GM21360 (cell line): ENCODE measurements around the gene ANK2.
A peak's percentile ranks its signal among the peaks of the same experiment; 100 is the strongest.
"Not testable (repeated sequence)": the region's sequence is repeated elsewhere in the genome, so short reads cannot be mapped to it uniquely, and the experiment has no call there.

Experiments
- ATAC-seq: cut with Tn5 transposase; IDR thresholded peaks from one replicate; pipeline ENCODE4 v1.9.1; 2021; ENCODE audit warnings: mild to moderate bottlenecking, moderate library complexity; ENCODE audit not compliant: unreplicated experiment

The ANK2 gene

DNA sequence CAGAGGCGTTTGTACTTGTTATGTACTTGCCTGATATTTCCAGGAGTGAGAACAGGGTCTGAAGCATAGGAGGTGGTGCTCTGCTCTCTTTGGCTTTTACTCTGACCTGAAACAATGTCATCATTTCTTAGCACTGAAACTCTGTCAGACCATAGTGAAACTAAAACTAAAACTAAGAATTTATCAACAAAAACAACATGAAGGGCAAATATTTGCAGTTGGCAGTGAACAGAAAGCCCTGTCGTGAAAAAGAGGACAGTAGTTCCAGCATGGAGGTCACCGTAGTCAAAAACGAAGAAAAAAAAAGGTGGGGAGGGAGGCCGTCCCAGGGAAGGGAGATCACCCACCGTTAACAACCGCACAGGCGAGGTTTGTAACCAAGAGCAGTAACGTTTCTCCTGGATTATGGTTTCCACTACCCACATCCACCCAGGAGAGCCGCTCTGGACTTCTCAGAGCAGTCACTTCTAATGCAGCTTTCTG is 97.5 kb downstream of the ANK2 start:
- ATAC-seq, result peak; percentile 93

DNA sequence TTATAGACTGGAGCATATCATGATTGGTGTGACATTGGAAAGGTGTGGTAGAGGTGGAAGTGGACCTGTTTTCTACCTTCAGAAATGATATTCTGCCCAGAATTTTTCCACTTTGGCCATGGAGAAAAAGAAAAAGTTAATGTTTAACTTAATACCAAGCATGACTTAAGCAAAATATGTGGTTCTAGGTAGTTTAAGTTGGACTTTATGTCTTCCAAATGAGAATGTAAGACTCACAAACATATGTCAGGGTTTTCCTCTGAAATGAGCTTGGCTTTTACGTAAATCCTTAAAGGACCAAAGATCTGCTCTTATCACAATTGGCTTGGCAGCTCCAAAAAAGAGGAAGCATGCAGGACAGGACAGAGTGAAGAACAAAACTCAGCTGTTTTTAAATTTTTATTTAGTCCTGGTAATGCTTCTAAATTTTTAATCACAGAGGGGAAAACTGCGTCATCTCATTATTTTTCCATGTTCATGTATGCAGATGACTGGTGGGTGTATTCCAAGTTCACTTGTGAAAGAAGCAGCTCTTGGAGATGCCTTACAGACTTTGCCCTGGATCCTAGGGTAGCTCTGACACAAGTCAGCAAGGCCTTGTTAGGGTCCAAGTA is 98.2 kb downstream of the ANK2 start:
- ATAC-seq, result no peak

DNA sequence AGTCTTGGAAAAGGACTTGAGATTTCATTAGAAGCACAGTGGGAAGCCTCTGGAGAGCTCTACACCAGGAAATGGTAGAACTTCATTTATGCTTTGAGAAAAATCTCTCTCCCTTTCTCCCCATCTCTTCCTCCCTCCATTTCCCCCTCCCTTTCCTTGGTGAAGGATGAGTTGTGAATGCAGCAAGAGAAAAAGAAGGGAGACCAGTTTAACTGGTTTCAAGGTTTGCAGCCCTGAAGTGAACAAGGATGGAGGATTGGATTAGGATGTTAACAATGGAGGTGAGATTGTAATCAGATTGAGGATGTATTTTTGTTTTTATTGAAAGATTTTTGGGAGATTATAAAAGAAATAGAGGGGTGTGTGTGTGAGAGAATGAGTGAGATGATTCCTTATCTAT is 99.5 kb downstream of the ANK2 start:
- no peak for ATAC-seq

DNA sequence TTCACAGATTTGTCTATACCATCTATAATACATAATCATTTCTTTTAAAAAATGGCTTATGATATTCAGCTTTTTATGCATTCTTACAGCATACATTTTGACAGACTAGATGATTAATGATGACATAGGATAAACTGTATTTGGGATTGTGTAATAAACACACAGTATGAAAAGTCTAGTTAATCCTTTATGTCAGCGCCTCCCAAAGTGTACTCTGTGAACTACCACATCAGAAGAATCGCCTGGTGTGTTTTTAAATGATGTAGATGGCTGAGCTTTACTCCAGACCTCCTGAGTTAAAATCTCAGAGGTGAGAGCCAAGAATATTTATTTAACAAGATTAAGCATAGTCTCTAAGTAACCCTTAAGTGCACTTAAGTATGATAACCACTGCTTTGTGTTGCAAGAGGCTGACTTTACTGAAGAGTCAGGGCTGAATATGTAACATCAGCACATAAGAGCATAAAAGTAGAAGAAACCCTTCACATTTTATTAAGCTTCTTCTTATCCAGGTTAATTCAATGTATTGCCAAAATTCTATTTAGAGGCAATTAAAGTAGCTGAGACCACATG is 104.2 kb downstream of the ANK2 start:
- no peak for ATAC-seq

DNA sequence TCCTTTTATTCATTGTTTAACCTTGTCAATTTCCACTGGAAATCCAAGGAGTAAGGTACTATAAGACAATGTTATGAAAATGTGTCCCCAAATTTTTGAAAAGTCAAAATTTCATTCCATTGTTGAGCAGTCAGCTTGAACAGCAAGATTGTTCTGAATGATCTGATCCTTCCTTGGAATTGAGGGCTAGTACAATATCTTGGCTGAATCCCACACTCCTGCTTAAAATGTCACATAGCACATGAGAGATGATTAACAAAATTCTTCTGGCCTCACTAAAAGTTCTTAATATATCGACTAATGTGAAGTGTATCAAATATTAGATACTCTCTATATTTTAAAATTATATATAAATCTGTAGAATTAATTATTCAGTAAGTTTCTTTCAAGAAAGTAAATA is 104.8 kb downstream of the ANK2 start:
- no peak for ATAC-seq

DNA sequence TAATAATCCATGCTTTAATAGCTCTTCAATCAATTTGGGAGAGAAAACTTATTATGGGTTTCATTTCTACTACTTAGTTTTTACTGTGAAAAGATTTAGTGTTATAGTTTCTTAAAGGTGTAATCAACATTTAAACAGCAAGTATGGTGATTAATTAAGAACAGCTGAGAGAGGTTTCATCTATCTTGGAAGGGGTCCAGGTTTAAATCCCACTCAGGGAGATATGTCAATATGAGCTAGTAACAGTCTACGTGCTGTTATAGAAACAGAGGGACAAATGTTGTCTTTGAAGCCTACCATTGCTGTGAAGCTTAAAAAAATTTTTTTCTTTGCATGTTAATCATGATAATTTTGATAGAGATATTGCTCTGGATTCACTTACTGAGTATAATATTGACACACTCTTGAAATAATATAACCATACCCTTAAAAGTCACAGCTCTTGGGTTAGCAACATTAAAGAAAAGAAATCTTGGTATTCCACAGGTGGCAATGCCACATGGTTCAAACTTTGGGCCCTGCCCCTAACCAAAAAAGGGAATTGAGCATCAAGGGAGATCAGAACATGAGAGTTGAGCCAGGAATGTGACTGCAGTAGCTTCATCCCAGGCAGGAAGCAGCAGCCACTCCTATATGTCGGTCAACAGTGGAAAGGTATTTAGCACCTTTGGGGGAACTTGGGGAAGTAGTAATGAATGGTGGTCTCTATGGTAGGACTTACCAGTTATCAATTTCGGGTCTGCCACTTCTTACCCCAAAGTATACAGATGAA is 107.8 kb downstream of the ANK2 start:
- no peak for ATAC-seq

DNA sequence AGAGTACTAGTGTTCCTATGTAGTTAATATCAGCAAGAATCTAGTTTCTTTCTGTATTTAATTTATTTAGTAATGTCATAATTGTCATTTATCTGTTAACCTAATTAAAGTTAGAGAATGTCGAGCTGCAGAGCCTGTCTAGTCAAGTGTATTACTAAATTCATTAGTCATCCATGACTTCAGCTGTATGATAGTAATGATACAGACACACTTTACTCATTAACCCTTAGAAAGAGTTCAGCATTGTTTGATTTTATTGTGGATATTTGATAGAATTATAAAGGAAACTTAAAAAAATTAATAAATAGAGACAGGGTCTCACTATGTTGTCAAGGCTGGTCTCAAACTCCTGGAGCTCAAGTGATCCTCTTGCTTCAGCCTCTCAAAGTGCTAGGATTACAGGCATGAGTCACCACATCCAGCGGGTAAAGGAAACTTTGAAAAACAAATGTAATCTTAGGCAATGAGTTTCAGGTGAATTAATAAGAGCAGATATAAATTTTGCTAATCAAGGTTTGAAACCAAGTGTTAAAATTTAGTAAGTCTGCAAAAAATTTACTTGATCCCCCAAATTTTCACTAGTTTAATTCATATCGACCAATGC is 110.6 kb downstream of the ANK2 start:
- ATAC-seq, result no peak

DNA sequence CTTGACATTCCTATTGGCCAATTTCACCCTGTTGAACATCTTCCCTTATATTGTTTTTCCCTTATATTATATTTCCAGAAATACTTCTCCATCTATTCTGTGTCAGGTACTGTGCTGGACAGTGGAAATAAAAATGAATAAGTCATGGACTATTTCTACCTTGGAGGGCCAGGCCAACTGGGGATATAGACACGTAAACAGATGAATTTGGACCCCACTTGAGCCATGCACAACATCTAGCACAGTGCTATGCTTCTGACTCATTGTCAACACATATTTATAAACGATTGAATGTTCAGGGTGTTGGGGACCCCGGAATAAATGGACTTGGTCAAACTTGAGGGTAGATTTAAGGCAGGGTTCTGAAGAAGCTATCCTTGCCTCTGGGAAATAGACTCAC is 111.1 kb downstream of the ANK2 start:
- ATAC-seq, result no peak

DNA sequence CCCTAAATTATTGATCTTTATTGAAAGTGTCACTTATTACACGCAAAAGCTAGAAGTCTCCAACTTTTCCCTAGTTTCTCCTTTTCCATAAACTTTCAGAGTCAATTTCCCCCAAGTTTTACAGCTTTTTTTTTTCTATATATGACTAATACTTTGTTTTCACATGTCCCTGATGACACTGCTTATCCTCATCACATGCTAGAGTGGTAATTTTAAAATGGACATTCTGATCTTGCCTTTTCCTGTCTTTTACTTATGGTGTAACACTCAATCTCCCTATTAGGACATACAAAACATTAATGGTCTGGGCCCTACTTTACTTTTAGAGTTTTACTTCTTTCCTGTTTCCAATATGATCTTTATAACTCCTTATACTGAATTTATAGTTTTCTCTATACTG is 112.6 kb downstream of the ANK2 start:
- no peak for ATAC-seq

DNA sequence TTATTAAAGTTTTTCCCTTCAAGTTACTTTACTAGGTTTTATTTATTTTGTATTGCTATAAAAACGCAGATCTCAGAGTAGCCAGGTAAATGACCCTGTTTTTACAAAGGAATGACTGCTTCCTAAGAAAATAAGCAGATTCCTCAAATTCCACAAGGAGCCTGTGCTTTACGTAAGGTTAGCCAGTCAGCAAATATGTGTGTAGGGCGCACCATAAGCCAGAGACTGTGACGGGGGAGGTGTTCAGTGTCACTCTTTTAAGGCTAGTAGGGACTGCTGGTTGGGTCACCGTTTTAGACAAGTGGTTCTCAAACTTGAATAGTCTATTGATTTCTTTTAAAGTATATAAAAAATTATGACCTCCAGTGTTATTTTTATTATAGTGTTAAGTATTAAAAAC is 119.9 kb downstream of the ANK2 start:
- no peak for ATAC-seq

DNA sequence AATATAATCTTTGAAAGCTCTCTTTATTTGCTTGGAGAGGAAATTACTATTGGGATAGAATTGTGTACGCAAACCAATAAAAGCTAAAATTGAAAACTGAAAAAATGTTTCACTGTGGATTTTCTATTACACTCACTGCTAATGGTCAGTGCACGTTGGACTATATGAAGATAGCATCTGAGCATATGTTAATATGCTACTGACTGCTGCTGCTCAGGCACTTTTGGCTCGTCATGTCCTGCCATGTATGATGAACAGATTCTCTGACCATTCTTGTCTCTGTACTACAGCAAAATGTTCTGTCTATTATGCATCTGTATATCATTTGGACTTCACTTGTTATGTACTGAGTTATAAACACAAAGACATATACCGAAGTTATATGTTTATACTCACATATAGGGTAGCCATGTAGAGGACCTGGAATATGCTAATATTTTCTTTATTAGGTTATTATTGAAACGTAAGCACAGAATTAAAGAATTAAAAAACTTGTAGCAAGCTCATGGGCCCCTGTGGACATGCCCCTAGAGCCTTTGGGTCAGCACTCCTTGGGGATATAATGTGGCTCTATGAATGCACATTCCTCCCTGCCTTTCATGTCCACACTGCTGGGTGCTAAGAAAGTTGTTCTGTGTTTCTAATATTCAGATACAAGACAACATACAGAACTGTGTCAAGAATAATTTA is 120.8 kb downstream of the ANK2 start:
- ATAC-seq, result no peak

DNA sequence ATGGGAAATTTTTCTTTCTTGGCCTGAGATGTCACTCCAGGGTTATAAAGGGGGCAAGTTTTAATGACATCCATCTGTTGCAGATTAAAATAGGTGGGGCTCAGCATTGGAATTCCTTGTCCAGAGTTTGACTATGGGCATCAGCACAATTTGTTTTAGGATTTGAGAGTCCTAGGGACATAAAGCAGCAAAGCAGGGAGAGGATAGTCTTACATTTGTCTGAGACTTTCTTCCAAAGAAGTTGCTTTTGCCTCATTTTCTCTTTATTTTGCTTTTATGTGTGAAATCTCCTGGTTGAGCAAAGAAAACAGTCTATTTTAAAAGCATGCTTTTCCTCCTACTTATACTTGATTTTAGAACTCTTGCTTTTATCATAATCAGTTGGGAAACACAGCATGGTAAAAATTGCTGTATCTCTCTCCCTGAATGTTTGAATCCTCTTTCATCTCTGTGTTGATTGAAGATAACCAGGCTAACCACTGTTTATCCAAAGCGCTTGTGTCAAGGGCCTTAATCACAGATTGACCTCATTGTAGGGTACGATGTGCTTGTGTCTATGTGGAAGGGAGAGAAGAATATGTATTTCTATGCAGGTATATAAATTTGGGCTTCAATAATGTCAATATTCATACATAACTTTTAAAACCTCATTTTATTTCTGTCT is 121.5 kb downstream of the ANK2 start:
- no peak for ATAC-seq

DNA sequence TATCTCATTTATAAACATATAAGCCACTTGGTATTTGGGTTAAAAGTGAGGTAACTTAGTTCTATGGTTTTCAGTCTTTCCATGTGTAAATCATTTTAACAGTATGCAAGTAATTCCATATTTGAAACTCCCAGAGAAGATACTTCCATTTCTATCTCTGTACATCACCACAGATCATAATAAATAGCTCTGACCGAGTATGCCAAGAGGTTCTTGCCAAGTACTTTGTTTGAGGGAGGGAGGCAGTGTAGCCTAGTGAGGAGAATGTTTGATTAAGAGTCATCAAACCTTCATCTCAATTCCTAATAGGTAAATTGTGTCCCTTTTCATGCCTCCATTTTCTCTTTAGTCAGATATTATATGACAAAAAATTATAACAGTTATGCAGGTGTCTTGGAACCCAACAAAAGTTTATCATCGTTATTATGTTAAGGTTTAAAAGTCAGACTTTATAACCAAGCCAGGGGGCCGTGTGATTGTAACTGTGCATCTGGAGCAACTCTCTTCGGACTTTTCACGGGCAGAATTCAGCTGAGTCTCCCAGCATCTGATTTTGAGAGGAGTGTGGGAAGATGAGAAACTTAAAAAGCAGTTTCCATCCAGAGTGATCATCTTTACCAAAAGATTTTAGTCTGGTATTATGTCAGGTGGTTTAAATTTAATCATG is 123.8 kb downstream of the ANK2 start:
- ATAC-seq, result no peak

DNA sequence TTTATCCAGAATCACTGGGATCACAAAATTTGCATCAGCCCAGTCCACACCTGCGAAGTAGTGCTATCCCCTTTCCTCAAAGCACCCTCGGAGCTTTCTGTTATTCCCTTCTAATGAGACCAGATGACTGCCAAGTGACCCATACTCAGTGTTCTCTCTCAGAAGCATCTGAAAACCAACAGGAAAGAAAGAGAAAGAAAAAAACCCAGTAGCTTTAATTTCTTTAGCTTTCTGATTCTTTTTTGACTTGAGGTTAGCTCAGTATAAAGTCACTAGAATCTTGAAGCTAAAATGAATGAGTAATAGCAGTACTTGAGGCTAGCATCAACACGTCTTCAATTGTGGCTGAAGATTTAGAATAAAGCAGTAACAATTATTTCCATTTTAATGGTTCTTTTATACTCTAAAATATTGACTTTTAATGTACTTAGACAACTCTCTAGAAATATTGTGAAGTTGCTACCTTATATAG is 124.4 kb downstream of the ANK2 start:
- ATAC-seq, result no peak

DNA sequence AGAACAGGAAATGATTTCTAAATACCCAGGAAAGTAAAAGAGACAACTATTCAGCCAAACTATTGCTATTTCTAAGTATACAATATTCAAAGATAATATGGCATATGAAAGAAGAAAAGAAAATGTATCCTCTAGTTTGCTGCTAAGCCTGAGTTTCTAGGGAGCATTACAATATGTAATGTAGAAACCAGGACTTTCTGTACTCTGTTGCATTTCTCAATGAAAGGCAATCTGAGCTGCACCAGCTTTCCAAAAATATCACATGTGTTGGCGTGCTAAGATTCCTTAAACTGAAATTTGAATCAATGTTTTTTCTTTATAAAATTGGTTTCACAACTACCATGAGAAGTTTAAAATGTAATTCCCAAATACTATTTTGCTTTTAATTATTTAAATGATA is 129.6 kb downstream of the ANK2 start:
- no peak for ATAC-seq

DNA sequence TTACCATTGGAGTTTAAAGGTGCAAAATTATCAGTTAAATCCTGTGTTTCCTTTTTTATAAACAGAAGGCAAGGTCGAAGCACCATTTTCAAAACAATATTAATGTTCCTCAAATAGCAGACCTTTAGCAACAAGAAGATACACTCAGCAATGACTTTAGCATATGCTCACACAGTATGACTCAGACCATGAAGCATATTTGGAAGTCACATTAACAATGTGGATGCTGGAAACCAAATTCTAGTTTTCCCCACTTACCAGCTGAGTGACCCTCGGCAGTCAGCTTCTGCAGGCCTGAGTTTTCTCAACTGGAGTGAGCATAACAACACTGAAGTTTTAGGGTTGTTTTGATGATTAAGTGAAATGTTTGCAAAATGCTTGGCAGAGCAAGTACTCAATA is 130.5 kb downstream of the ANK2 start:
- no peak for ATAC-seq

DNA sequence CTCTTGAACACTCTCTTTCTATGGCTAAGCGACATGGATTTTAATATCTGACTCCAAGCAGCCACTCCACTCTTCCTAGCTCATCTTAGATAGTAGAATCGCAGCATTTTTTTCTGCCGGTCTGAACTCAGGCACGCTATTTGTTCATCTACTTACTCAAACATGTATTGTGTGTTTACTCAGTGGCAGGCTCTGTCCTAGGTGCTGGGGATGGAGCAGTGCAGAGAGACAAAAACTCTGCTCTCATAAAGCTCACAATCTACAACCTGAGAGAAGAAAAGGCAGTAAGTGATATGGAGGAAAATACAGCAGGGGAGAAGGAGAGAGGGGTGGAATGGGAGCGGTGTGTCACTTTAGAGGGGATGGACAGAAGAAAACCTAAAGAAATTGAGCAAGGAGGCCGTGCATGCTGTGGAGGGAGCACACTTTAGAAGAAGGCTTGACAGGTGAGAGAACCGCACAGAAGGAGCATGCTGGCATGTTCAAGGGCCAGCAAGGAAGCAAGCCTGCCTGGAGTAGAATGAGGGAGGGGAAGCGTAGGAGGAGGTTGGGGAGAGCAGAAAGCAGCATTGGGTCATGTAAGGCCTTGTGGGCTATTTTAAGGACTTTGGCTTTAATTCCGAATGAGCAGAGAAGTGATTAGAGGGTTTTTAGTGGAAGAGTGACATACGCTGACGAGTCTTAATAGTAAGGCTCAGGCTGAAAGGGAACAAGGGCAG is 132.0 kb downstream of the ANK2 start:
- ATAC-seq, result no peak

DNA sequence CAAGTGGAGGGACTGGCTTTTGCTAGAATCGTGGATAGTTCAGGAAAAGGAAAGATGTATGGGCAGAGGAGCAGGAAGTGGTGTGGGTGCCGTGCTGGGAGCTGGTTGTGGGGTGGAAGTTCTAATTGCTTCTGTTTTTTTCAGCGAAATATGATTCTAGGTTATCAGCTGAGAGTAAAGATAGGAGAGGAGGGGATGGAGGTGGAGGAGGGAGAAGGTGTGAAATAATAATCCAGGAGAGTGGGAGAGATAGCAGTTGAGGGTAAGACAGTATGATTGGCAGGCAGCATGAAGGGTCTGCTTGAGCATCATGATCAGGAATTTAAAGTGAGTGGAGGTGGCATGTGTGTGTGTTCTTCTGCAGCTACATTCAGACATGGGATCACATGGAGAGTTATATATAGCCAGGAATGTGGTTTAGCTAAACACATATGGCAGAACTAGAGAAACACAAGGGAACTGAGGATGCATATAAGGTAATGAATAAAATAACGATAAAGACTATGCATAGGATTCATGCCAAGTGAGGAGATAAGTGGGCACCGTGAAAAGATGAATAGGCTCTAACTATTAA is 133.7 kb downstream of the ANK2 start:
- no peak for ATAC-seq

DNA sequence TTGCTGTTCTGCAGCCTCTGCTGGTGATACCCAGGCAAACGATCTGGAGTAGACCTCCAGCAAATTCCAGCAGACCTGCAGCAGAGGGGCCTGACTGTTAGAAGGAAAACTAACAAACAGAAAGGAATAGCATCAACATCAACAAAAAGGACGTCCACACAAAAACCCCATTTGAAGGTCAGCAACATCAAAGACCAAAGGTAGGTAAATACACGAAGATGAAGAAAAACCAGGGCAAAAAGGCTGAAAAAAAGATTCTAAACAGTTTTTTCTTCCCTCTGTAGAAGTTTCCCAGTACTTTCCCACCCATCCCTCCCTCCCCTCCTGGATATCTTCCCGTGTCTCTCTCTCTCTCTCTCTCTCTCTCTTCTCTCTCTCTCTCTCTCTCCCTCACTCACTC is 136.8 kb downstream of the ANK2 start:
- not testable (repeated sequence) for ATAC-seq
